Endothelial cell of umbilical vein (primary cell): ENCODE results near the gene PEMT. TPM values are rescaled to one million over a fixed set of nuclear protein-coding genes. Genes with fewer than 3 reads are reported as not detected.

Source experiments
- BruUV-seq: library from RNA; stranded (reverse); fragments of 400-500 nt; replicated peaks from 2 replicates; lab custom pipeline; 2021; lab: Mats Ljungman, UMichigan
- CTCF ChIA-PET: fragments of 300-600, 350-600 bp; sonication (Branson Sonifier 250); formaldehyde crosslinking; loops from one replicate; lab custom pipeline; 2021; ENCODE audit warnings: antibody characterized with exemption, inconsistent platforms; lab: Charles Lee
- POLR2A ChIA-PET: fragments of 300-600, 350-600 bp; sonication (Branson Sonifier 250); formaldehyde crosslinking; loops from one replicate; lab custom pipeline; 2021; ENCODE audit warnings: antibody characterized with exemption, inconsistent platforms; lab: Charles Lee
- DNase-seq: peaks from one replicate; pipeline ENCODE4 v3.0.0-alpha.2; 2011; ENCODE audit warnings: low read depth, low spot score
- FAIRE-seq: peaks from 2 replicates; lab custom pipeline; 2011; peaks lifted over from hg19 to GRCh38; lab: Jason Lieb, UNC
- H2AFZ ChIP-seq: 2 replicates; pipeline ENCODE4 v1.6.0; 2012; ENCODE audit warnings: low read depth, low read length, control low read depth, inconsistent platforms
- H3K27ac ChIP-seq: 2 replicates; pipeline ENCODE4 v1.5.1; 2011; ENCODE audit warnings: low read depth, mild to moderate bottlenecking, control low read depth, low read length, moderate library complexity; ENCODE audit not compliant: insufficient read depth
- H3K27me3 ChIP-seq, 2 experiments: 2 replicates each; pipeline versions ENCODE4 v1.6.0 to v1.6.1; 2011; ENCODE audit warnings: low read length in 2 of 2, mixed read lengths in 1 of 2; ENCODE audit not compliant: control insufficient read depth in 2 of 2, insufficient read depth in 2 of 2
- H3K36me3 ChIP-seq, 2 experiments: 2 replicates in 1 of 2; 3 replicates in 1 of 2; pipeline ENCODE4 v1.5.1; 2011; ENCODE audit warnings: low read length in 2 of 2, mild to moderate bottlenecking in 1 of 2, moderate library complexity in 1 of 2; ENCODE audit not compliant: control insufficient read depth in 2 of 2, insufficient read depth in 2 of 2; ENCODE audit errors: extremely low read depth in 1 of 2
- H3K4me1 ChIP-seq: 3 replicates; pipeline ENCODE4 v1.5.1; 2011; ENCODE audit warnings: mild to moderate bottlenecking, low read length; ENCODE audit not compliant: control insufficient read depth, insufficient read depth; ENCODE audit errors: extremely low read depth
- H3K4me2 ChIP-seq: 2 replicates; pipeline ENCODE4 v1.6.1; 2011; ENCODE audit warnings: low read length, control low read depth, mixed read lengths; ENCODE audit not compliant: insufficient read depth
- H3K4me3 ChIP-seq, 3 experiments: fragments of 200-600 bp in 1 of 3; sonication (generic), shearing (Covaris generic) in 1 of 3; replicated peaks in 1 of 3; 2 replicates each; pipeline ENCODE4 v1.5.1; 2011 to 2016; ENCODE audit warnings: control low read depth in 3 of 3, low read length in 3 of 3, mild to moderate bottlenecking in 2 of 3, inconsistent platforms in 1 of 3, low read depth in 1 of 3, moderate library complexity in 1 of 3; ENCODE audit not compliant: insufficient read depth in 1 of 3
- H3K79me2 ChIP-seq: 2 replicates; pipeline ENCODE4 v1.6.0; 2012; ENCODE audit warnings: low read length, inconsistent platforms; ENCODE audit not compliant: control insufficient read depth, insufficient read depth
- H3K9ac ChIP-seq: replicated peaks from 2 replicates; pipeline ENCODE3; 2011; ENCODE audit warnings: low read length, control low read depth; ENCODE audit not compliant: insufficient read depth; ENCODE audit errors: extremely low read depth
- H3K9me1 ChIP-seq: replicated peaks from 3 replicates; pipeline ENCODE4 v1.6.0; 2011; ENCODE audit warnings: mild to moderate bottlenecking, low read length; ENCODE audit not compliant: control insufficient read depth, insufficient read depth; ENCODE audit errors: extremely low read depth
- H3K9me3 ChIP-seq: replicated peaks from 2 replicates; pipeline ENCODE4 v1.5.1; 2012; ENCODE audit warnings: low read length, inconsistent platforms; ENCODE audit not compliant: control insufficient read depth, insufficient read depth
- H4K20me1 ChIP-seq: replicated peaks from 2 replicates; pipeline ENCODE3; 2011; ENCODE audit warnings: mild to moderate bottlenecking, low read length; ENCODE audit not compliant: control insufficient read depth, insufficient read depth; ENCODE audit errors: extremely low read depth
- EZH2 ChIP-seq: IDR thresholded peaks from 2 replicates; pipeline ENCODE4 v1.6.1; 2012; ENCODE audit warnings: borderline replicate concordance, low read depth, mild to moderate bottlenecking, moderate library complexity, low read length, inconsistent platforms; ENCODE audit not compliant: severe bottlenecking
- FOS ChIP-seq: IDR thresholded peaks from 2 replicates; pipeline ENCODE4 v1.6.1; 2011; ENCODE audit warnings: mild to moderate bottlenecking, low read length, moderate library complexity, borderline replicate concordance; ENCODE audit not compliant: insufficient read depth
- GATA2 ChIP-seq: IDR thresholded peaks from 2 replicates; pipeline ENCODE4 v1.7.0; 2011; ENCODE audit warnings: low read depth, mild to moderate bottlenecking, moderate library complexity, mixed read lengths, low read length; ENCODE audit not compliant: insufficient read length, insufficient read depth
- JUN ChIP-seq: IDR thresholded peaks from 2 replicates; pipeline ENCODE4 v1.6.1; 2011; ENCODE audit warnings: borderline replicate concordance, low read depth; ENCODE audit not compliant: insufficient read length, insufficient read depth
- MYC ChIP-seq: IDR thresholded peaks from one replicate; pipeline ENCODE4 v1.6.1; 2011; ENCODE audit warnings: mild to moderate bottlenecking, low read depth, low read length
- POLR2A ChIP-seq: IDR thresholded peaks from 2 replicates; pipeline ENCODE4 v1.6.1; 2012; ENCODE audit warnings: low read depth, mild to moderate bottlenecking, control low read depth, low read length
- POLR2AphosphoS5 ChIP-seq: IDR thresholded peaks from 2 replicates; pipeline ENCODE4 v1.6.1; 2012; ENCODE audit warnings: low read depth, mild to moderate bottlenecking, control low read depth, low read length, moderate library complexity; ENCODE audit not compliant: insufficient read depth
- dilution Hi-C: fragments of 300-500 bp; cut with MboI; formaldehyde crosslinking; loops from one replicate; pipeline ENCODE4 v1.15.0; 2019; ENCODE audit warnings: low sequenced_read_pairs; ENCODE audit not compliant: extremely low pct_ligation_motif_present
- intact Hi-C: fragments of 100-400 bp; cut with micrococcal nuclease; formaldehyde crosslinking; loops from one replicate; pipeline ENCODE4 v1.10.0; 2022
- polyA plus RNA-seq, 4 experiments: library from polyadenylated mRNA; depleted of rRNA in 3 of 4; stranded (reverse) in 3 of 4; unstranded in 1 of 4; fragments of >200 nt; gene quantifications; 2 replicates each; pipeline versions ENCODE4 v1.2.1 to v1.2.3, GENCODE V29; 2011 to 2012; ENCODE audit warnings: missing spikeins in 1 of 4
- total RNA-seq: library from RNA; stranded (reverse); gene quantifications from 2 replicates; pipeline ENCODE4 v1.2.3, GENCODE V29; 2021
- TF ChIP-seq, protein P1 (sequence below), 2 donors: IDR thresholded peaks; 1 replicate in 1 of 2; 2 replicates in 1 of 2; pipeline ENCODE4 v1.5.1; 2011; ENCODE audit warnings: low read length in 2 of 2, mild to moderate bottlenecking in 2 of 2, moderate library complexity in 2 of 2, control low read depth in 1 of 2, inconsistent platforms in 1 of 2, low read depth in 1 of 2; ENCODE audit not compliant: insufficient read depth in 1 of 2; ENCODE audit errors: extremely low read depth in 1 of 2
- TF ChIP-seq, protein P2 (sequence below): IDR thresholded peaks from 2 replicates; pipeline ENCODE4 v1.6.1; 2011; ENCODE audit not compliant: insufficient read depth, insufficient read length

The PEMT gene
- total and polyA plus RNA-seq, 2 donors (not counting 3 experiments of a cell fraction or from before 2014, with no cell fraction given) = 35.1 to 58.4 TPM

DNA sequence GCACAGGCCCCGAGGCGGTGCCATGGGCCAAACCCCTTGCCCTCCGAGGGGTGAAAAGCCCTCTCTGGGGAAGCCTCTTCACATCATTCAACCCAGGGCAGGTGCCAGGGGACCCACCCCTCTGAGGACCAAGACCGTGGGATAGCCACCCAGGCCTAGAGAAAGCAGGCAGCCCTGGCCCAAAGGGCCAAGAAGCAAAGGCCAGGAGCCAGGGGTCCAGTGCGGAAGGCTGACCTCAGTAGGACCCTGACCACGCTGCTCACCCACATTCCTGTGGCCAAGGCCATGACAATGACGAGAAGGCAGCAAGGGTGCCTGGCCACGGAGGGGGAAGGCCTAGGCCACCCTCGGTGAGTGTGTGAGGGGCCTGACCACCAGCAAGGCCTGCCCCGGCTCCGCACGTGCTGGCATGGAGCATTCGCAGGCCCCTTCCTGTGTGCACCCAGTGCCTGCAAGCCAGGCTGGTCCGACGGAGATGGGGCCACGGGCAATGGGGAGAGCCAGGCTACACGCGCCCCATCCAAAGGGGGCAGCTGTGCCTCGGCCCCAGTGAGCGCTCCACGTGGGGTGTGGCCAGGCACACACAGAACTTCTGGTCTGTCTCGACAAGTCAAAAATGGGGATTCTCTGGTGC, 70.8 kb downstream of the PEMT start:
- intact Hi-C loops = no loop called here
- H3K9me3 ChIP-seq = no peaks in the 10 kb centered on the region
- FAIRE-seq (no peak), DNase-seq (no peak)
- H3K27ac ChIP-seq = no peak overlapping the region
- H3K9me1 ChIP-seq = no peaks in the 10 kb centered on the region
- H3K36me3 ChIP-seq = no peaks in the 10 kb centered on the region
- TF ChIP-seq, protein P1, sequence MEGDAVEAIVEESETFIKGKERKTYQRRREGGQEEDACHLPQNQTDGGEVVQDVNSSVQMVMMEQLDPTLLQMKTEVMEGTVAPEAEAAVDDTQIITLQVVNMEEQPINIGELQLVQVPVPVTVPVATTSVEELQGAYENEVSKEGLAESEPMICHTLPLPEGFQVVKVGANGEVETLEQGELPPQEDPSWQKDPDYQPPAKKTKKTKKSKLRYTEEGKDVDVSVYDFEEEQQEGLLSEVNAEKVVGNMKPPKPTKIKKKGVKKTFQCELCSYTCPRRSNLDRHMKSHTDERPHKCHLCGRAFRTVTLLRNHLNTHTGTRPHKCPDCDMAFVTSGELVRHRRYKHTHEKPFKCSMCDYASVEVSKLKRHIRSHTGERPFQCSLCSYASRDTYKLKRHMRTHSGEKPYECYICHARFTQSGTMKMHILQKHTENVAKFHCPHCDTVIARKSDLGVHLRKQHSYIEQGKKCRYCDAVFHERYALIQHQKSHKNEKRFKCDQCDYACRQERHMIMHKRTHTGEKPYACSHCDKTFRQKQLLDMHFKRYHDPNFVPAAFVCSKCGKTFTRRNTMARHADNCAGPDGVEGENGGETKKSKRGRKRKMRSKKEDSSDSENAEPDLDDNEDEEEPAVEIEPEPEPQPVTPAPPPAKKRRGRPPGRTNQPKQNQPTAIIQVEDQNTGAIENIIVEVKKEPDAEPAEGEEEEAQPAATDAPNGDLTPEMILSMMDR (IDR thresholded peaks at IDR 0.05; ENCODE audit: extremely low read depth in 1 of 2, insufficient read depth in 1 of 2, low read depth in 1 of 2, low read length in 2 of 2) = no peak
- TF ChIP-seq JUN (no peak), EZH2 (no peak), GATA2 (no peak)
- H3K4me2 ChIP-seq = no peak overlapping the region
- ChIA-PET POLR2A (no interaction called here), CTCF (interaction anchor here (0.9 to 1.2 kb wide), 2 partner anchors 17 to 47 kb away, joined by 3 read pairs; no protein-coding TSS in a partner anchor)
- no TSS peak for BruUV-seq
- no peak overlapping the region for H2AFZ ChIP-seq
- no peaks in the 10 kb centered on the region for H3K4me1 ChIP-seq
- H3K27me3 ChIP-seq = no peaks in the 10 kb centered on the region
- no peaks in the 10 kb centered on the region for H3K79me2 ChIP-seq
- dilution Hi-C loops = no loop called here
- no peak overlapping the region for H3K4me3 ChIP-seq
- no peak overlapping the region for H3K9ac ChIP-seq
- no peaks in the 10 kb centered on the region for H4K20me1 ChIP-seq

DNA sequence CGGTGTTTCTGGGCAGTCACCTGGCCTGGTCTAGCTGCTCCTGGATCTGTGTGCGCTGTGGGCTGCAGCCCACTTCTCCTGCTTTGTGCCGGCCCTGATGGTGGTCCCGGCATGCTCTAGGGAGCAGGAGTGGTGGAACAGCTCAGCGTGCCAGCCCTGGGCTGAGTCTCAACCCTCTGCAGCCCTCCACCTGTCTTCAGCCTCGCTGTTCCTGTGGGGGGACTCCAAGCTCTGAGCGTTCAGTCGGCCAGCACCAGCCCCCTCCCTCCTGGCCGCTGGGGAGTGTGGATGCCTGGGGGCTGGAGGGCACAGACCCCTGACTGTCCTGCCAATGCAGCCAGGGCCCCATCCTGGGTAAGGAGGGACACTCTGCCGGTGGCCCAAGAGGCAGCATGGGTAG, 71.6 kb downstream of the PEMT start:
- Histone ChIP-seq H3K27me3 (no peaks in the 10 kb centered on the region), H3K79me2 (no peaks in the 10 kb centered on the region), H3K9ac (no peak overlapping the region), H3K9me3 (no peaks in the 10 kb centered on the region), H3K4me3 (no peak overlapping the region), H3K27ac (no peak overlapping the region), H3K36me3 (no peaks in the 10 kb centered on the region), H3K4me2 (no peak overlapping the region), H4K20me1 (no peaks in the 10 kb centered on the region), H2AFZ (no peak overlapping the region), H3K4me1 (no peaks in the 10 kb centered on the region), H3K9me1 (no peaks in the 10 kb centered on the region)
- CTCF ChIA-PET = no interaction called here
- DNase-seq = no peak
- no TSS peak for BruUV-seq
- no peak for TF ChIP-seq POLR2A
- TF ChIP-seq, protein P2, sequence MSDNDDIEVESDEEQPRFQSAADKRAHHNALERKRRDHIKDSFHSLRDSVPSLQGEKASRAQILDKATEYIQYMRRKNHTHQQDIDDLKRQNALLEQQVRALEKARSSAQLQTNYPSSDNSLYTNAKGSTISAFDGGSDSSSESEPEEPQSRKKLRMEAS = no peak
- no peak for TF ChIP-seq POLR2AphosphoS5
- no peak for TF ChIP-seq JUN
- no peak for TF ChIP-seq FOS
- no peak for TF ChIP-seq GATA2
- no peak for TF ChIP-seq EZH2
- TF ChIP-seq, protein P1 (IDR thresholded peaks at IDR 0.05; ENCODE audit: extremely low read depth in 1 of 2, insufficient read depth in 1 of 2, low read depth in 1 of 2, low read length in 2 of 2) = no peak
- no peak for TF ChIP-seq MYC
- intact Hi-C loops = no loop called here
- dilution Hi-C loops = no loop called here
- POLR2A ChIA-PET = no interaction called here
- no peak for FAIRE-seq
